ENCODE data around the gene KY.

DNA sequence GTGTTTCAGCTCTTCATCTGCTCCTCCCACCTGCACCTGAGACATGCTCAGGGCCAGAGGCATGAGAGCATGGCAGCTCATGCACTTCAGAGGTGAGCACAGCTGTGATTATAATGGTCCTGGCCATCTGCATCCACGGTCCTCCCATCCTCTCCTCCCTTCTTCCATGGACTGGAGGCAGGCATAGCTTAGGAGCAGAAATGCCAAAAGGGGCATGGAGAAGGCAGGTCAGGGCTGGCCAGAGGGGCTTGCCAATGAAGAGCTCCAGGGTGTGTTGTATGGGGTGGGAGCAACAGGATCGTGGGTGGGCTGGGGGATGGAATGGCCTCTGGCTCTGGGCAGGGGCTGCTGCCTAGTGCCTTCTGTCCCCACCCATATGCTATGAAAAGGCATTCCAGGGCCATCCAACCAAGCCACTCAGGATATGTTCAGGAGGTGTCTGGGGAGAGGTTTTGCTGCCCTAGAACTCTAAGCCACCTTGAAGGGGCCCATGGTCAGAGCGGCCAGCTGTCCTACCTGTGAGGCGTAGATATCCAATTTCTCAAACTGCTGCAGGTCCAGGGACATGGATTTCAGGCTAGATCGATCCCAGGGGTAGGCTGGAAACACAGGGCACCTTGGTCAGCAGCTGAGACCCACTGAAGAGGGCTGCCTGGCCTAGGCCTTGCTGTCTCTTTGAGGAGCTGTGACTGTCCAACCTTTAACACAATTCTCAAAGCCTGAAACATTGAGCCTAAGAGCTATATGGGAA is 26.1 kb downstream of the KY start:
- TF ChIP-seq BHLHE40 (IDR thresholded peaks at IDR 0.05; ENCODE audit: low read depth, low read length), result no peak
- no peak for TF ChIP-seq POLR2A (IDR thresholded peaks at IDR 0.05; ENCODE audit: low read length)
- TF ChIP-seq, protein P1, sequence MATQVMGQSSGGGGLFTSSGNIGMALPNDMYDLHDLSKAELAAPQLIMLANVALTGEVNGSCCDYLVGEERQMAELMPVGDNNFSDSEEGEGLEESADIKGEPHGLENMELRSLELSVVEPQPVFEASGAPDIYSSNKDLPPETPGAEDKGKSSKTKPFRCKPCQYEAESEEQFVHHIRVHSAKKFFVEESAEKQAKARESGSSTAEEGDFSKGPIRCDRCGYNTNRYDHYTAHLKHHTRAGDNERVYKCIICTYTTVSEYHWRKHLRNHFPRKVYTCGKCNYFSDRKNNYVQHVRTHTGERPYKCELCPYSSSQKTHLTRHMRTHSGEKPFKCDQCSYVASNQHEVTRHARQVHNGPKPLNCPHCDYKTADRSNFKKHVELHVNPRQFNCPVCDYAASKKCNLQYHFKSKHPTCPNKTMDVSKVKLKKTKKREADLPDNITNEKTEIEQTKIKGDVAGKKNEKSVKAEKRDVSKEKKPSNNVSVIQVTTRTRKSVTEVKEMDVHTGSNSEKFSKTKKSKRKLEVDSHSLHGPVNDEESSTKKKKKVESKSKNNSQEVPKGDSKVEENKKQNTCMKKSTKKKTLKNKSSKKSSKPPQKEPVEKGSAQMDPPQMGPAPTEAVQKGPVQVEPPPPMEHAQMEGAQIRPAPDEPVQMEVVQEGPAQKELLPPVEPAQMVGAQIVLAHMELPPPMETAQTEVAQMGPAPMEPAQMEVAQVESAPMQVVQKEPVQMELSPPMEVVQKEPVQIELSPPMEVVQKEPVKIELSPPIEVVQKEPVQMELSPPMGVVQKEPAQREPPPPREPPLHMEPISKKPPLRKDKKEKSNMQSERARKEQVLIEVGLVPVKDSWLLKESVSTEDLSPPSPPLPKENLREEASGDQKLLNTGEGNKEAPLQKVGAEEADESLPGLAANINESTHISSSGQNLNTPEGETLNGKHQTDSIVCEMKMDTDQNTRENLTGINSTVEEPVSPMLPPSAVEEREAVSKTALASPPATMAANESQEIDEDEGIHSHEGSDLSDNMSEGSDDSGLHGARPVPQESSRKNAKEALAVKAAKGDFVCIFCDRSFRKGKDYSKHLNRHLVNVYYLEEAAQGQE (IDR thresholded peaks at IDR 0.05), result no peak
- TF ChIP-seq, protein P2, sequence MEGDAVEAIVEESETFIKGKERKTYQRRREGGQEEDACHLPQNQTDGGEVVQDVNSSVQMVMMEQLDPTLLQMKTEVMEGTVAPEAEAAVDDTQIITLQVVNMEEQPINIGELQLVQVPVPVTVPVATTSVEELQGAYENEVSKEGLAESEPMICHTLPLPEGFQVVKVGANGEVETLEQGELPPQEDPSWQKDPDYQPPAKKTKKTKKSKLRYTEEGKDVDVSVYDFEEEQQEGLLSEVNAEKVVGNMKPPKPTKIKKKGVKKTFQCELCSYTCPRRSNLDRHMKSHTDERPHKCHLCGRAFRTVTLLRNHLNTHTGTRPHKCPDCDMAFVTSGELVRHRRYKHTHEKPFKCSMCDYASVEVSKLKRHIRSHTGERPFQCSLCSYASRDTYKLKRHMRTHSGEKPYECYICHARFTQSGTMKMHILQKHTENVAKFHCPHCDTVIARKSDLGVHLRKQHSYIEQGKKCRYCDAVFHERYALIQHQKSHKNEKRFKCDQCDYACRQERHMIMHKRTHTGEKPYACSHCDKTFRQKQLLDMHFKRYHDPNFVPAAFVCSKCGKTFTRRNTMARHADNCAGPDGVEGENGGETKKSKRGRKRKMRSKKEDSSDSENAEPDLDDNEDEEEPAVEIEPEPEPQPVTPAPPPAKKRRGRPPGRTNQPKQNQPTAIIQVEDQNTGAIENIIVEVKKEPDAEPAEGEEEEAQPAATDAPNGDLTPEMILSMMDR (IDR thresholded peaks at IDR 0.05), result no peak
- TF ChIP-seq HEYL (CRISPR knock-in tag; IDR thresholded peaks at IDR 0.05), result no peak
- TF ChIP-seq, protein P3, sequence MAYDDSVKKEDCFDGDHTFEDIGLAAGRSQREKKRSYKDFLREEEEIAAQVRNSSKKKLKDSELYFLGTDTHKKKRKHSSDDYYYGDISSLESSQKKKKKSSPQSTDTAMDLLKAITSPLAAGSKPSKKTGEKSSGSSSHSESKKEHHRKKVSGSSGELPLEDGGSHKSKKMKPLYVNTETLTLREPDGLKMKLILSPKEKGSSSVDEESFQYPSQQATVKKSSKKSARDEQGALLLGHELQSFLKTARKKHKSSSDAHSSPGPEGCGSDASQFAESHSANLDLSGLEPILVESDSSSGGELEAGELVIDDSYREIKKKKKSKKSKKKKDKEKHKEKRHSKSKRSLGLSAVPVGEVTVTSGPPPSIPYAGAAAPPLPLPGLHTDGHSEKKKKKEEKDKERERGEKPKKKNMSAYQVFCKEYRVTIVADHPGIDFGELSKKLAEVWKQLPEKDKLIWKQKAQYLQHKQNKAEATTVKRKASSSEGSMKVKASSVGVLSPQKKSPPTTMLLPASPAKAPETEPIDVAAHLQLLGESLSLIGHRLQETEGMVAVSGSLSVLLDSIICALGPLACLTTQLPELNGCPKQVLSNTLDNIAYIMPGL (CRISPR knock-in tag; IDR thresholded peaks at IDR 0.05; ENCODE audit: borderline replicate concordance), result no peak
- TF ChIP-seq RFX5 (IDR thresholded peaks at IDR 0.05), result no peak
- no peak for TF ChIP-seq GATA3 (IDR thresholded peaks at IDR 0.05; ENCODE audit: borderline replicate concordance)
